B cell (primary cell): ENCODE data around the gene C4orf54. TPM values are rescaled to one million over a fixed set of nuclear protein-coding genes. Genes with fewer than 3 reads are reported as not detected.

Experiments
- ATAC-seq: fragments of 200-7000 bp; cut with Tn5 transposase; one replicate; pipeline ENCODE4 v1.10.0; 2021; ENCODE audit warnings: low read depth, mild to moderate bottlenecking, moderate number of reproducible peaks, moderate library complexity
- CTCF ChIA-PET: fragments of 350-600 bp; sonication (Branson Sonifier 250); formaldehyde crosslinking; loops from one replicate; lab custom pipeline; 2021; ENCODE audit warnings: antibody characterized with exemption, inconsistent platforms; lab: Charles Lee
- POLR2A ChIA-PET: fragments of 350-600 bp; sonication (Branson Sonifier 250); formaldehyde crosslinking; loops from one replicate; lab custom pipeline; 2021; ENCODE audit warnings: antibody characterized with exemption; lab: Charles Lee
- DNase-seq: peaks from one replicate; pipeline ENCODE4 v3.0.0; 2013
- H2AFZ ChIP-seq: 2 replicates; pipeline ENCODE4 v1.6.1; 2012; ENCODE audit warnings: mild to moderate bottlenecking, low read depth, low read length; ENCODE audit not compliant: insufficient read depth, poor library complexity, severe bottlenecking
- H3K27ac ChIP-seq, 2 donors: 1 replicate in 1 of 2; 2 replicates in 1 of 2; pipeline ENCODE4 v1.5.1; 2012 to 2013; ENCODE audit warnings: low read length in 2 of 2, mild to moderate bottlenecking in 2 of 2, moderate library complexity in 1 of 2
- H3K27me3 ChIP-seq, 4 experiments: fragments of 200-600 bp in 1 of 4; sonication (generic) in 1 of 4; replicated peaks in 1 of 4; 1 replicate in 2 of 4; 2 replicates in 2 of 4; pipeline versions ENCODE4 v1.6.1 to v1.7.0; 2013 to 2016; ENCODE audit warnings: low read length in 3 of 4, mild to moderate bottlenecking in 2 of 4, mixed read lengths in 1 of 4, moderate library complexity in 1 of 4; ENCODE audit not compliant: insufficient read depth in 4 of 4, control insufficient read depth in 3 of 4; ENCODE audit errors: control extremely low read depth in 1 of 4
- H3K36me3 ChIP-seq, 2 experiments: replicated peaks in 1 of 2; 1 replicate in 1 of 2; 2 replicates in 1 of 2; pipeline versions ENCODE4 v1.6.1 to v1.7.1; 2013; ENCODE audit warnings: low read length in 1 of 2; ENCODE audit not compliant: insufficient read depth in 2 of 2, control insufficient read depth in 1 of 2; ENCODE audit errors: control extremely low read depth in 1 of 2, extremely low read depth in 1 of 2
- H3K4me1 ChIP-seq, 2 donors: fragments of 200-600 bp in 1 of 2; sonication (generic) in 1 of 2; 1 replicate in 1 of 2; 2 replicates in 1 of 2; pipeline versions ENCODE4 v1.5.1 to v1.6.1; 2013 to 2017; ENCODE audit warnings: low read length in 2 of 2; ENCODE audit not compliant: control insufficient read depth in 2 of 2, insufficient read depth in 2 of 2
- H3K4me2 ChIP-seq: replicated peaks from 2 replicates; pipeline ENCODE3; 2012; ENCODE audit warnings: mild to moderate bottlenecking, low read depth, low read length; ENCODE audit not compliant: poor library complexity, severe bottlenecking
- H3K4me3 ChIP-seq, 5 experiments: fragments of 200-600 bp in 1 of 5; sonication (generic) in 1 of 5; 1 replicate in 3 of 5; 2 replicates in 2 of 5; pipeline versions ENCODE4 v1.5.1 to v1.7.0; 2011 to 2016; ENCODE audit warnings: low read length in 4 of 5, mild to moderate bottlenecking in 4 of 5, low read depth in 2 of 5, control low read depth in 1 of 5, moderate library complexity in 1 of 5; ENCODE audit not compliant: insufficient read depth in 1 of 5; ENCODE audit errors: control extremely low read depth in 1 of 5, extremely low read depth in 1 of 5
- H3K79me2 ChIP-seq: fragments of 200-600 bp; sonication (generic); one replicate; pipeline ENCODE4 v1.6.0; 2016; ENCODE audit warnings: low read length; ENCODE audit not compliant: control insufficient read depth, insufficient read depth
- H3K9ac ChIP-seq: fragments of 200-600 bp; sonication (generic); 2 replicates; pipeline ENCODE4 v1.6.1; 2017; ENCODE audit warnings: mild to moderate bottlenecking, low read length, moderate library complexity
- H3K9me3 ChIP-seq, 3 donors: one replicate each; pipeline versions ENCODE4 v1.6.1 to v1.7.1; 2013; ENCODE audit warnings: low read length in 2 of 3; ENCODE audit not compliant: control insufficient read depth in 2 of 3, insufficient read depth in 1 of 3; ENCODE audit errors: control extremely low read depth in 1 of 3
- H4K20me1 ChIP-seq: 2 replicates; pipeline ENCODE4 v1.6.0; 2012; ENCODE audit warnings: mild to moderate bottlenecking, low read length; ENCODE audit not compliant: insufficient read depth, control insufficient read depth, poor library complexity, severe bottlenecking
- H3K27ac Mint-ChIP-seq: one replicate; pipeline ENCODE4 v1.8.0; 2021; ENCODE audit warnings: mixed read lengths
- H3K27me3 Mint-ChIP-seq: one replicate; pipeline ENCODE4 v1.8.0; 2021; ENCODE audit warnings: mixed read lengths
- H3K4me1 Mint-ChIP-seq: one replicate; pipeline ENCODE4 v1.8.0; 2021; ENCODE audit warnings: mixed read lengths
- H3K4me3 Mint-ChIP-seq: one replicate; pipeline ENCODE4 v1.8.0; 2021; ENCODE audit warnings: mixed read lengths
- H3K9me3 Mint-ChIP-seq: one replicate; pipeline ENCODE4 v1.8.0; 2022; ENCODE audit warnings: mixed read lengths; ENCODE audit not compliant: insufficient read depth
- CTCF ChIP-seq: fragments of 200-600 bp; IDR thresholded peaks from one replicate; pipeline ENCODE4 v1.8.0; 2022; ENCODE audit warnings: antibody characterized with exemption, mild to moderate bottlenecking
- EZH2 ChIP-seq: IDR thresholded peaks from 2 replicates; pipeline ENCODE4 v1.6.1; 2012; ENCODE audit warnings: borderline replicate concordance, low read depth, mild to moderate bottlenecking, moderate library complexity, low read length; ENCODE audit not compliant: insufficient read depth, poor library complexity, severe bottlenecking
- WGBS: methylation state at CpG from one replicate; pipeline ENCODE4 v1.1.5; 2013; ENCODE audit warnings: missing lambda C conversion rate; ENCODE audit not compliant: insufficient coverage; 5-methylcytosine and 5-hydroxymethylcytosine counted together
- intact Hi-C: fragments of 100-400 bp; cut with micrococcal nuclease; formaldehyde crosslinking; loops from one replicate; pipeline ENCODE4 v1.10.0; 2022
- polyA plus RNA-seq: library from polyadenylated mRNA; depleted of rRNA; stranded (reverse); fragments of >200 nt; gene quantifications from 2 replicates; pipeline ENCODE4 v1.2.3, GENCODE V29; 2012
- total RNA-seq, 2 donors: library from RNA; stranded (reverse); fragments of 120-200 nt in 1 of 2; gene quantifications; 1 replicate in 1 of 2; 2 replicates in 1 of 2; pipeline versions ENCODE4 v1.2.3 to v1.2.4, GENCODE V29; 2013 to 2022

The C4orf54 gene
- total and polyA plus RNA-seq, 2 donors (not counting 1 experiment from before 2014, with no cell fraction given), result not detected

- ChIA-PET POLR2A (no interaction called here), CTCF (no interaction called here)
- no CpG with 5 or more reads among the region's 4 CpGs for WGBS
- DNase-seq (no peak), ATAC-seq (no peak)
- H3K4me1 Mint-ChIP-seq, result no peaks in the 10 kb centered on the region
- H4K20me1 ChIP-seq, result no peaks in the 10 kb centered on the region
- H3K27ac Mint-ChIP-seq, result no peak overlapping the region
- no peaks in the 10 kb centered on the region for H3K36me3 ChIP-seq
- no peak overlapping the region for H3K27ac ChIP-seq
- H3K9ac ChIP-seq, result no peak overlapping the region
- no peaks in the 10 kb centered on the region for H3K9me3 ChIP-seq
- no peak for TF ChIP-seq EZH2
- TF ChIP-seq CTCF, result no peak
- intact Hi-C loops, result no loop called here
- H3K27me3 ChIP-seq, result no peaks in the 10 kb centered on the region
- no peaks in the 10 kb centered on the region for H3K4me1 ChIP-seq
- H3K27me3 Mint-ChIP-seq, result peaks cover 20% of the 10 kb centered on the region
- H3K4me3 ChIP-seq, result no peak overlapping the region
- H3K9me3 Mint-ChIP-seq, result peaks cover 7% of the 10 kb centered on the region
- H3K4me2 ChIP-seq, result no peak overlapping the region
- H2AFZ ChIP-seq, result no peak overlapping the region
- no peaks in the 10 kb centered on the region for H3K79me2 ChIP-seq
- no peak overlapping the region for H3K4me3 Mint-ChIP-seq
Measured at GRCh38 chr4:99679204-99679603, 21.6 kb upstream of the C4orf54 start.

DNA sequence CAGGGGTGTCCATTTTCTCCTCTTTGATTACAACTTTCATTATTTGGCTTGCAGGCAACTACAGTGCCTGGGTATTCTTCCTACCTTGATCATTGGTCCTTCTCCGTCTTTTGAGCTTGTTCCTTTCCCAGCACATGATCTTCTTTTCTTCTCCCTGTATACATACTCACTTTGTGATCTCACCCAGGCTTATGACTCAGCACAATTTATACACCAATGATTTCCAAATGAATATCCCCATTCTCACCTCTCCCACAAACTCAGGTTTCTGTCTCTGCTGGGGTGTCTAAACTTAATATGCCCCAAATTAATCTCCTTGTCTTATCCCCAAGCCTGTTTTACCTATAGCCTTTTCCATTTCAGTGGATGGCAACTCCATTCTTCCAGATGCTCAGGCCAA, 19.5 kb upstream of the C4orf54 start:
- H3K79me2 ChIP-seq, result no peaks in the 10 kb centered on the region
- no peaks in the 10 kb centered on the region for H3K36me3 ChIP-seq
- TF ChIP-seq EZH2 (no peak), CTCF (no peak)
- H3K27me3 Mint-ChIP-seq, result peaks cover 13% of the 10 kb centered on the region
- H3K4me2 ChIP-seq, result no peak overlapping the region
- H3K4me1 ChIP-seq, result no peaks in the 10 kb centered on the region
- no peak overlapping the region for H3K9ac ChIP-seq
- peaks cover 0 to 5% (median 2%) of the 10 kb centered on the region in 3 donors for H3K9me3 ChIP-seq
- no peaks in the 10 kb centered on the region for H3K4me1 Mint-ChIP-seq
- ChIA-PET POLR2A (no interaction called here), CTCF (no interaction called here)
- H2AFZ ChIP-seq, result no peak overlapping the region
- intact Hi-C loops, result no loop called here
- no peaks in the 10 kb centered on the region for H3K27me3 ChIP-seq
- H3K9me3 Mint-ChIP-seq, result peaks cover 16% of the 10 kb centered on the region
- ATAC-seq (no peak), DNase-seq (no peak)
- H3K27ac ChIP-seq, result no peak overlapping the region
- H3K4me3 Mint-ChIP-seq, result no peak overlapping the region
- H3K4me3 ChIP-seq, result no peak overlapping the region
- no peaks in the 10 kb centered on the region for H4K20me1 ChIP-seq
- WGBS, result 89% methylated on average over 1 of the region's 1 CpG
- H3K27ac Mint-ChIP-seq, result no peak overlapping the region
